K562 (cell line): Measurements from ENCODE around the gene JRKL.

ENCODE experiments used
- ADNP ChIP-seq: fragments of 200-800 bp; sonication (Bioruptor generic); IDR thresholded peaks from 2 replicates; pipeline ENCODE4 v1.6.1; 2016; ENCODE audit warnings: missing genetic modification characterization, missing compliant biosample characterization
- CCAR2 ChIP-seq: fragments of 200-400 bp; formaldehyde crosslinking; IDR thresholded peaks from 2 replicates; pipeline ENCODE4 v1.6.1; 2017; ENCODE audit warnings: mild to moderate bottlenecking, low read depth, low read length
- NFIX ChIP-seq: fragments of 250-450 bp; sonication (Bioruptor Pico); IDR thresholded peaks from 2 replicates; pipeline ENCODE4 v1.4.0; 2020; ENCODE audit warnings: low read depth, mild to moderate bottlenecking, moderate library complexity
- U2AF2 ChIP-seq: fragments of 200-400 bp; formaldehyde crosslinking; optimal IDR thresholded peaks from 2 replicates; pipeline ENCODE3; 2017; ENCODE audit warnings: low read depth, mild to moderate bottlenecking, low read length
- ZNF224 ChIP-seq: sonication (generic); formaldehyde crosslinking; IDR thresholded peaks from 2 replicates; pipeline ENCODE4 v1.8.0; 2022; ENCODE audit warnings: mild to moderate bottlenecking, missing genetic modification reagents
- TF ChIP-seq, protein P1 (sequence below): sonication (generic); formaldehyde crosslinking; IDR thresholded peaks from 2 replicates; pipeline ENCODE4 v1.8.1; 2023; ENCODE audit warnings: mild to moderate bottlenecking, missing genetic modification reagents, moderate library complexity
- TF ChIP-seq, protein P2 (sequence below), 3 experiments: IDR thresholded peaks in 2 of 3; conservative IDR thresholded peaks in 1 of 3; 2 replicates each; pipeline ENCODE4 v1.5.1; 2011 to 2012; ENCODE audit warnings: low read length in 3 of 3, mild to moderate bottlenecking in 3 of 3, control low read depth in 2 of 3, improper control_type of control experiment in 1 of 3, inconsistent platforms in 1 of 3, low read depth in 1 of 3, mixed read lengths in 1 of 3, moderate library complexity in 1 of 3; ENCODE audit not compliant: insufficient read depth in 2 of 3
- TF ChIP-seq, protein P3 (sequence below), 2 experiments: fragments of 450-650 bp; IDR thresholded peaks; 2 replicates each; pipeline ENCODE4 v1.6.1; 2016; ENCODE audit warnings: mild to moderate bottlenecking in 2 of 2, borderline replicate concordance in 1 of 2, low read depth in 1 of 2, moderate library complexity in 1 of 2

DNA sequence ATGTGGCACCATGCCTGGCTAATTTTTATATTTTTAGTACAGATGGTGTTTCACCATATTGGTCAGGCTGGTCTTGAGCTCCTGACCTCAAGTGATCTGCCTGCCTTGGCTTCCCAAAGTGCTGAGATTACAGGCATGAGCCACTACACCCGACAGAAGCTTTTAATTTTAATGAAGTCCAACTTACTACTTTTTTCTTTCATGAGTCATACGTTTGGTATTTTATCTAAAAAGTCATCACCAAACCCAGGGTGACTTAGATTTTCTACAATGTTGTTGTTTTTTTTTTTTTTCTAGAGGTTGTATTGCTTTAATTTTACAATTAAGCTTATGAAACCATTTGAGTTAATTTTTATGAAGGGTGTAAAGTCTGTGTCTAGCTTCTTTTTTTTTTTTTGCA, 34.9 kb downstream of the JRKL start:
- TF ChIP-seq, protein P1, sequence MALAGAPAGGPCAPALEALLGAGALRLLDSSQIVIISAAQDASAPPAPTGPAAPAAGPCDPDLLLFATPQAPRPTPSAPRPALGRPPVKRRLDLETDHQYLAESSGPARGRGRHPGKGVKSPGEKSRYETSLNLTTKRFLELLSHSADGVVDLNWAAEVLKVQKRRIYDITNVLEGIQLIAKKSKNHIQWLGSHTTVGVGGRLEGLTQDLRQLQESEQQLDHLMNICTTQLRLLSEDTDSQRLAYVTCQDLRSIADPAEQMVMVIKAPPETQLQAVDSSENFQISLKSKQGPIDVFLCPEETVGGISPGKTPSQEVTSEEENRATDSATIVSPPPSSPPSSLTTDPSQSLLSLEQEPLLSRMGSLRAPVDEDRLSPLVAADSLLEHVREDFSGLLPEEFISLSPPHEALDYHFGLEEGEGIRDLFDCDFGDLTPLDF (CRISPR knock-in tag) = no peak
- TF ChIP-seq CCAR2 = no peak
- TF ChIP-seq ZNF224 (CRISPR knock-in tag) = no peak
- TF ChIP-seq ADNP (tag) = no peak
- TF ChIP-seq NFIX (CRISPR knock-in tag) = no peak
- TF ChIP-seq, protein P2, sequence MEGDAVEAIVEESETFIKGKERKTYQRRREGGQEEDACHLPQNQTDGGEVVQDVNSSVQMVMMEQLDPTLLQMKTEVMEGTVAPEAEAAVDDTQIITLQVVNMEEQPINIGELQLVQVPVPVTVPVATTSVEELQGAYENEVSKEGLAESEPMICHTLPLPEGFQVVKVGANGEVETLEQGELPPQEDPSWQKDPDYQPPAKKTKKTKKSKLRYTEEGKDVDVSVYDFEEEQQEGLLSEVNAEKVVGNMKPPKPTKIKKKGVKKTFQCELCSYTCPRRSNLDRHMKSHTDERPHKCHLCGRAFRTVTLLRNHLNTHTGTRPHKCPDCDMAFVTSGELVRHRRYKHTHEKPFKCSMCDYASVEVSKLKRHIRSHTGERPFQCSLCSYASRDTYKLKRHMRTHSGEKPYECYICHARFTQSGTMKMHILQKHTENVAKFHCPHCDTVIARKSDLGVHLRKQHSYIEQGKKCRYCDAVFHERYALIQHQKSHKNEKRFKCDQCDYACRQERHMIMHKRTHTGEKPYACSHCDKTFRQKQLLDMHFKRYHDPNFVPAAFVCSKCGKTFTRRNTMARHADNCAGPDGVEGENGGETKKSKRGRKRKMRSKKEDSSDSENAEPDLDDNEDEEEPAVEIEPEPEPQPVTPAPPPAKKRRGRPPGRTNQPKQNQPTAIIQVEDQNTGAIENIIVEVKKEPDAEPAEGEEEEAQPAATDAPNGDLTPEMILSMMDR (IDR thresholded peaks at IDR 0.05 in 2 of 3, conservative IDR thresholded peaks at IDR 0.05 in 1 of 3; ENCODE audit: insufficient read depth in 2 of 3, low read depth in 1 of 3, low read length in 3 of 3) = no peak
- no peak for TF ChIP-seq U2AF2
- TF ChIP-seq, protein P3, sequence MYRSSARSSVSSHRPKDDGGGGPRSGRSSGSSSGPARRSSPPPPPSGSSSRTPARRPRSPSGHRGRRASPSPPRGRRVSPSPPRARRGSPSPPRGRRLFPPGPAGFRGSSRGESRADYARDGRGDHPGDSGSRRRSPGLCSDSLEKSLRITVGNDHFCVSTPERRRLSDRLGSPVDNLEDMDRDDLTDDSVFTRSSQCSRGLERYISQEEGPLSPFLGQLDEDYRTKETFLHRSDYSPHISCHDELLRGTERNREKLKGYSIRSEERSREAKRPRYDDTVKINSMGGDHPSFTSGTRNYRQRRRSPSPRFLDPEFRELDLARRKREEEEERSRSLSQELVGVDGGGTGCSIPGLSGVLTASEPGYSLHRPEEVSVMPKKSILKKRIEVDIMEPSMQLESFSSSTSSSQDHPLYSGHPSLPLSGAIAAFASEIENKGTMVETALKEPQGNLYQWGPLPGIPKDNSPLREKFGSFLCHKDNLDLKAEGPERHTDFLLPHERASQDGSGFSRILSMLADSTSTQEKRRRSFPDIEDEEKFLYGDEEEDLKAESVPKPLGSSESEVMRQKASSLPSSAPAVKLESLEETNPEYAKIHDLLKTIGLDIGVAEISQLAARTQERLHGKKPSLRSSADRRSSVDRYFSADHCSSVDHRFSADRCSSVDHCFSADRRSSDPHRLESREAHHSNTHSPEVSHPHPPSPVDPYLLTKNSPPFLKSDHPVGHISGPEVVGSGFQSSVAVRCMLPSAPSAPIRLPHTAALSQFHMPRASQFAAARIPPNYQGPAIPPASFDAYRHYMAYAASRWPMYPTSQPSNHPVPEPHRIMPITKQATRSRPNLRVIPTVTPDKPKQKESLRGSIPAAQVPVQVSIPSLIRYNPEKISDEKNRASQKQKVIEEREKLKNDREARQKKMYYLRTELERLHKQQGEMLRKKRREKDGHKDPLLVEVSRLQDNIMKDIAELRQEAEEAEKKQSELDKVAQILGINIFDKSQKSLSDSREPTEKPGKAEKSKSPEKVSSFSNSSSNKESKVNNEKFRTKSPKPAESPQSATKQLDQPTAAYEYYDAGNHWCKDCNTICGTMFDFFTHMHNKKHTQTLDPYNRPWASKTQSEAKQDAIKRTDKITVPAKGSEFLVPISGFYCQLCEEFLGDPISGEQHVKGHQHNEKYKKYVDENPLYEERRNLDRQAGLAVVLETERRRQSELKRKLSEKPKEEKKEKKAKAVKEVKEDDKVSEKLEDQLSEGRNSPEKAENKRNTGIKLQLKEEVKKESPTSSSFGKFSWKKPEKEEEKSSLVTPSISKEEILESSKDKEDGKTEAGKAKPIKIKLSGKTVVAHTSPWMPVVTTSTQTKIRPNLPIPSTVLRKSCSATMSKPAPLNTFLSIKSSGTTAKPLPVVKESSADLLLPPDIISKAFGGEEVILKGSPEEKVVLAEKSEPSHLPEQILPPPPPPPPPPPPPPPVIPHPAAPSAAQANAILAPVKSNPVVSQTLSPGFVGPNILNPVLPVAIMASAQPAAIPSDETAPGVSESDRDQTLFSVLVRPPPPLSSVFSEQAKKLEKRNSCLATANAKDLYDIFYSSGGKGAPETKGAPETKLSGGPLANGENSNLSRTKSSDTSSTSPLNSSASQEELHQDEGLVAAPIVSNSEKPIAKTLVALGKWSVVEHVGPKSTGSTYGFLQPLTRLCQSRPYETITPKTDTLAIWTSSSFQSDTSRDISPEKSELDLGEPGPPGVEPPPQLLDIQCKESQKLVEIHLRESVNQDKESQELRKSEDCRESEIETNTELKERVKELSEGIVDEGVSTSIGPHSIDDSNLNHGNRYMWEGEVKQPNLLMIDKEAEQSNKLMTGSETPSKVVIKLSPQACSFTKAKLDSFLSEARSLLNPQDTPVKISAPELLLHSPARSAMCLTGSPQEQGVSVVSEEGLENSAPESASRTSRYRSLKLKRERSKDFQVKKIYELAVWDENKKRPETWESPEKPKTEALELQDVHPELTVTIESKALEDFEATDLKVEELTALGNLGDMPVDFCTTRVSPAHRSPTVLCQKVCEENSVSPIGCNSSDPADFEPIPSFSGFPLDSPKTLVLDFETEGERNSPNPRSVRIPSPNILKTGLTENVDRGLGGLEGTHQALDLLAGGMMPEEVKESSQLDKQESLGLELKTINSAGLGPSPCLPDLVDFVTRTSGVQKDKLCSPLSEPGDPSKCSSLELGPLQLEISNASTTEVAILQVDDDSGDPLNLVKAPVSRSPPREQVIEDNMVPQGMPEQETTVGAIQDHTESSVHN (IDR thresholded peaks at IDR 0.05; ENCODE audit: borderline replicate concordance in 1 of 2, low read depth in 1 of 2) = no peak
